ENCODE measurements around the gene TEX30.

The TEX30 gene

GRCh38 chr13:102777736-102778135 lies 4.2 kb upstream of the TEX30 start:
- FAIRE-seq = no peak

- no peak for FAIRE-seq
Measured at GRCh38 chr13:102776271-102776670, 2.7 kb upstream of the TEX30 start.

GRCh38 chr13:102774591-102775520 lies 1.3 kb upstream of the TEX30 start:
- no peak for FAIRE-seq

GRCh38 chr13:102774214-102774568 lies 605 bp upstream of the TEX30 start:
- FAIRE-seq = no peak

DNA sequence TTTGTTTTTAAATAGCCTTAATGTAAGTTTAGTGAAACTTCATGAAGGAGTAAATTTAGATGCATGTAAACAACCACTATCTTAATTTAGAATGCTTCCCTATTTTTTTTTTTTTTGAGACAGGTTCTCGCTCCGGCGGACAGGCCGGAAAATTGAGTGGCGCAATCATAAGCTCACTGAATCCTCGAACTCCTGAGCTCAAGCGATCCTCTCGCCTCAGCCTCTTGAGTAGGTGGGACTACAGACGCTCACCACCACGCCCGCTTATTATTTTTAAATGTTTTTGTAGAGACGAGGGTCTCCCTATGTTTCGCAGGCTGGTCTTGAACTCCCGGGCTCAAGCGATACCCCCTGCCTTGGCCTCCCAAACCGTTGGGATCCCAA lies 1.6 kb downstream of the TEX30 start:
- FAIRE-seq = no peak

GRCh38 chr13:102771298-102772041 lies 2.1 kb downstream of the TEX30 start:
- no peak for FAIRE-seq

- no peak for FAIRE-seq
Measured at GRCh38 chr13:102770435-102770834, 3.2 kb downstream of the TEX30 start.

DNA sequence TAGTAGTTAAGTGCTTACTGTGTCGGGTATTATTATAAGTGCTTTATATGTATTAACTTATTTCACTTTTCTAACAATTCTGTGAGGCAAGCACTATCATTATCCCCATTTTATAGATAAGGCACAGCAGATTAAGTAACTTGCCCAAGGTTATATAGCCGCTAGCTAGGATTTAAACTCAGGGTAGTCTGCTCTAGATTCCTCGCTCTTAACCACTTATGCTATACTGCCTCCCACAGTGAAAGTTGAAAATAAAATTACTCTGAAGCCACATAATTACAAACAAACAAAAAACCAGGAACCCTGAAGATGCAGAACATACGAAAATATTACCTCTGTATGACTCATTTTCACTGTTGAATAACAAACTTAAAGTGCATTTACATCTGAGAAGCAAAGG lies 3.9 kb downstream of the TEX30 start:
- no peak for FAIRE-seq

DNA sequence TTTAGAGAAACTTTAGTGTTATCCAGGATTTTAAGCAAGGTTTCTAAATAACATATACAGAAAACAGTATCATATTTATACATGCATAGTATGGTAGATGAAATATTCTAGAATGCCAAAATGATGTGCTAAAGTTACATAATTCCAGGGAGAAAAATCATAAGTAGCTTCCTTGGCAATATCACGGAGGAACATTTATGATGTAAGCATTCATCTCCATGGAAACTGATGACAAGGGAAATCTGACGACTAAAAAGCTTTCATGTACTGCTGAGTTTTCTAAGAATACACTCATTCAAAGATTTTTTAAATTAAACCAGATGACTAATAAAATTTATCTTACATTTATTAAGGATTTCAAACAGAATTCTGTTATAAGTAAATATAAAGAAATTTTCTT lies 4.7 kb downstream of the TEX30 start:
- FAIRE-seq = no peak

GRCh38 chr13:102763741-102764140 lies 9.8 kb downstream of the TEX30 start:
- no peak for FAIRE-seq

GRCh38 chr13:102761071-102761470 lies 12.5 kb downstream of the TEX30 start:
- FAIRE-seq = no peak

DNA sequence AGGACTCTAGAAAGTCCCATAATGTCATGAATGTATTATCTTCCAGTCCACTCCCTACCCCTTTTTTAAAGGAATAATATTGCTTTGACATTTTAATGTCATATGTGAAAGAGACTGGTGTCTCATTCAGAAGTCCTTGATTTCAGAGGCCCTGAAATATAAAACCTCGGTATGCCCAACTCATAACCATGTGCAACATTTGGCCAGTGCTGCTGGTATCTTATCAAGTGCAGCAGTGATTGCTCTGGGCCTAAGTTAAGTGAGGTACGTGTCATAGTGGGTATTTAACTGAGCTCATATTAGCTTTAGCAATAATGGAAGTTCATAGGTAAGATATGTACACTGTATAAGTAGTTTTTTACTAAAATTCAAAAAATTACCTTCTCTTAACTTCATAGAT lies 14.7 kb downstream of the TEX30 start:
- no peak for FAIRE-seq

DNA sequence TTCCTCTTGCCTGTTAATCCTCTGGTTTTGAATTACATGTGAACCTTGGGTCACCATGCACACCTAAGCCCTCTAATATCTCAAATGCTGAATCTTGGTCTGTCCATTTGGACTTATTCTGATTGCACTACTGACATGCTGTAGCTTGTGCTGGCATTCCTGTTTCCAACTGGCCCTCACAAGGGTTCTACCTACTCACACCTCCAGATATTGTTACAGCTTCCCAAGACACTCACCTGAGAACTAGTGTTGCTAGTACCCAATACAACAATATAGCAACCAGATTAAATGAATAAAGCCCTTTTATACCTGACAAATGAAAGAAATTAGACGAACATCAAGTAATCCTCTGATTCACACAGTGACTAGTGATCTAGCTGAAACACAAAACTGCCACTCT lies 16.6 kb downstream of the TEX30 start:
- no peak for FAIRE-seq

DNA sequence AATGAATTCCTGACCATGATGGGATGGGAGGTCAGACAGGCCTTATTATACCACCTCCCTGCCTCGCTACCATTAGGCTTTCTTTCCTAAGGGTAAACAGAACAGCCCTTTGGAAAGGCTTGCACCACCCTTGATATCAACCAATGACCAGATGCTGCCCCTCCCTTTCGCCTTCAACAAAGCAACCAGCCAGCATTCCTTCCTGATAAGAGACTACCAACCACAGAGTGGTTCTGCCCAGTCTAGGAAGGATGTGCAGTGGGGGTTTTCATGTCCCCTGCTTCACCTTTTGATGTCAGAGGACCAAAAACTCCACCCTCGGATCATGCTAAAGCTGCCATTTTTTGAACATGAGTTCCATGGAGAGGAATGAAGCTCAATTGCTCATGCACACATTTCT lies 21.7 kb downstream of the TEX30 start:
- FAIRE-seq = no peak

- FAIRE-seq = no peak
Measured at GRCh38 chr13:102742506-102742905, 31.1 kb downstream of the TEX30 start.

DNA sequence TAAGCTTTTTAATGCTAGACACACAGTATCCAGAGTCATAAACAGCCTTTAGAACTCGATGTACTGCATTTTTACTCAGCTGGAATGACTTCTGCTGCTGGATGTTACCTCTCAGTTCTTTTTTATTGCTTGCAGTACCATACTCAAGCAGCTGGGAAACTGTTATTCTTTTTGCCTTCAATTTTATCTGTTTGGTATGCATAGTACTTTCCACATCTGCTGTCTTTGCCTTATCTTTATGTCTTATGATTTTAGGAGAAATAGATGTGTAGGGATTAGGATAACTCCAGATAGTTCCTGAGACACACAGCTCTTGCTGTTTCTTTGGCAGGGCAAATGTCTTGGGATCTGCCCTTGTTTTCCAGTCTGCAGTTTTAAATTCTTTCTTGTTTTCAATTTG lies 31.5 kb downstream of the TEX30 start:
- FAIRE-seq = no peak

DNA sequence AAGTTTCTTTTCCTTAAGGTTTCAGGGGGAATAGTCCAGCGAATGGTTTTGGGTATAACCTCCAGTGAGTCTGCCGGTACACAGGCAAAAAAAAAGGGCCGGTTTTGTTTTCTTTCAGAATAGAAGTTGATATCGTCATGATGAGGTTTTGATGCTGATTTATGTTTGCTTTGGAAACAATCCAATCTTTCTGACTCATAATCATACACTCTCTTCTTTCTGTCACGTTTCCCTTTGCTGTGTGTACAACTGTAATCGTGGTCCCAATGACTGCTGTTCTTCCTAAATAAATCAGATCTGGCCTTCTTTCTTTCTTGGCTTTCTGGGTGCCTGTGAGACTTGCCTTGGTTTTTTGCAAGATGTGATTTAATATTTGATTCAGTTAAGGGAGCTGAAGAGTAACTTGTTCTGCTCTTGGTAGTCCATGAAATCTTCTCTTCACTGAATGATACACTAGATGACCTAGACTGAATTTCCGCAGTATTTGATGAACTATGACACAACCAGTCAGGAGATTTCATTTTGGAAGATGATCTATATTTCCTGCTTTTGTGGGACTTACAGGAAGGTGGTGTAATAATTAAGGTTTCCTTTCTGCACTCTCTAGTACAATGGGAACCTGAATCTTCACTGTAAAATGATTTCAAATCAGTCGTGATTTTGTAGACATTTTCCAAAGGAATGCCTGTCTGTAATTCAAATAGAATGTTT lies 43.9 kb downstream of the TEX30 start:
- no peak for FAIRE-seq

- no peak for FAIRE-seq
Measured at GRCh38 chr13:102726430-102726829, 47.2 kb downstream of the TEX30 start.

GRCh38 chr13:102724923-102725322 lies 48.7 kb downstream of the TEX30 start:
- FAIRE-seq = no peak

DNA sequence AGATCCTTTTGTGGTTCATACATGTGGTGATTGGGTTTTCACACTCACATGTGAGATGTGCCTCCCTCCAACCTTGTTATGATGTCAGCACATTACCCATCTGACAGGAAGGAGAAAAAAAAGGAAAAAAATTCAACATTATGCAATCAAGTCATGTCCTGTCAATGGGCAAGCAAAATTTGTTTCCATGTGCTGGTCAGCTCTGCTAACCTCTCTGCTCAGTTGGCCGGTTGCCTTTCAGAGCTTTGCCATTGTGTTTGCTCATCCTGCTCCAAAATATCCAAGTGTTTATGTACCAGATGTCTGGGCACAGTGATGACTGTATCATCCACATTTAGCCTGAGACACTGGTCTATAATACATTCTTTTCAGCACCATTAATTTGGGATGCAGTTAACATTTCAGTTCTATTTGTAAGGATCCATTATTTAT lies 51.8 kb downstream of the TEX30 start:
- FAIRE-seq = no peak

DNA sequence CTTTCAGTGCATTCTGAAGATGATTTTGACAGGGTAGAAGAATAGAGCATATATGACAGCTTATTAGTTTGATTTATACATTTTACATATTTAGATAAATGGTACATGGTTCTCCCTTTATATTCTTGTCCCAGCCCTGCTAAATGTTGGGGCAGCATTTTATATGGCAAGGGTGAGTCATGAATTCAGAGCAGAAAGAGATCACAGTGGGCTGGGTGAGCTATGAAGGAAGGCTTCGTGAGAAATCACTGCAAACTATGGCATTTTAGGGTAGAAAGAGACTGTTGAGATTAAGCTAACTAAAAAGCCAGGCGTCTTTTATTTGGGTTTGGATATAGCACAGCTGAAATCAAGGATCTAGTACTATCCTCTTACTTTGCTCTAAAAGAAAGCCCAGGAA lies 54.8 kb downstream of the TEX30 start:
- FAIRE-seq = no peak

Data from A204.1 (cell line).